GM19023 (cell line): ENCODE results near the gene ZNRF2.

Source experiments
- ATAC-seq: cut with Tn5 transposase; IDR thresholded peaks from one replicate; pipeline ENCODE4 v1.9.1; 2021; ENCODE audit warnings: mild to moderate bottlenecking, moderate library complexity; ENCODE audit not compliant: unreplicated experiment

Gene ZNRF2

DNA sequence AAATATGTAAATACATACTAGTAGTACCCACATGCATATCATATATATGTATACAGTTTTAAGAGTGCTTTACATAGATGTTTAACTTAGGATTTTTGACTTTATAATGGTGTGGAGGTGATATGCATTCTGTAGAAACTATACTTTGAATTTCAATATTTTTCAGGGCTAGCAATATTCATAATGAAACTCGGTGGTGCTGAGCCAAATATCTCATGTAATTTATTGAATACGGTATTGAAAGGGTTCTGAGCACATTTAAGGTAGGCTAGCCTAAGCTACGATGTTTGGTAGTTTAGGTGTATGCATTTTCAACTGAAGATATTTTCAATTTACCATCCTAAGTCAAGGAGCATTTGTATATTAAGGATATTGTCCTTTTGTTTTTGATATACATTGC lies 36.0 kb downstream of the ZNRF2 start:
- ATAC-seq: no peak

DNA sequence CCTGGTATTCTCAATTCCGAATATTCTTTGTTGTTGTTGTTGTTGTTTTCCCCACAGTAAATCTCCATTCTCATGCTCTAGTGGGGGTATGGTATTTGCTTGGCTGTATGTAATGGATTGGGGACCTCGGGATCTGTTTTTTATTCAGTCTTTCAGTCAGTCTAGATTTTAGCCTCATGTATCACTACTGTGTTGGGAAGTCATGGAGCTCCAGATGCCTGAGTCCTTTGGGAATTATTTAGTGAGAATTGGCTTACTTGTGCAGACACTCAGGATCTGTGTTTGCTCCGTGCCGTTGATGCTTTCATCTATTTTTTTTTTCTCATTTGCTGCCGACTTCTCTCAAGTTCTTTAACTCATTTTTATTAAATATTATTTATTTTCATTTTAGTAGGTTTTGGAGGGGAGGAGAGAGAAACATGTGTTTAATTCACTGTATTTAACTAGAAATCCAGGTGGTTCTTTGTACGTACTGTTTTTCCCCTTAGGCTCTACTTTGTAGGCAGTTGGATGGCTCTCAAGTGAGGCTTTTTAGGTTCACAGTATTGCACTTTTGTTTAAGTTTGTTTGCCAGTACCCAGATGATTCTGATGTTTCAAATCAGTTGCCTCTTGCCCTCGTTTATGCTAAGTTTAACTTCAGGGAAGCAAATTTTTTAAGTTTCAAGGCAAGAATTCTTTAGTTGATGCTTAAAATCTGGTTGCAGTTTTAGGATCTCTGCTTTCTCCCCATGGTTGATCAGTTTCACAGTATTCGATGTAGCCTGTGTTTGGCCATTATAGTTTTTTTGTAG lies 36.9 kb downstream of the ZNRF2 start:
- ATAC-seq: no peak

DNA sequence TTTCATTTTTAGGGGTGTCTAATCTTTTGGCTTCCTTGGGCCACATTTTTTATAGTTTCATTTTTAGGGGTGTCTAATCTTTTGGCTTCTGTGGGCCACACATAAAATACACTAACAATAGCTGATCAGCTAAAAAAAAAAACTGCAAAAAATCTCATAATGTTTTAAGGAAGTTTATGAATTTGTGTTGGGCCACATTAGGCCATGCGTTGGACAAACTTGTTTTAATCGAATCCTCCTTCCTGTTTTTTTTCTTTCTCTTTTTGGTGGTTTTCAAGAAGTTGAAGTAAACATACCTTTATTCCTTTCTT lies 37.4 kb downstream of the ZNRF2 start:
- ATAC-seq: no peak

DNA sequence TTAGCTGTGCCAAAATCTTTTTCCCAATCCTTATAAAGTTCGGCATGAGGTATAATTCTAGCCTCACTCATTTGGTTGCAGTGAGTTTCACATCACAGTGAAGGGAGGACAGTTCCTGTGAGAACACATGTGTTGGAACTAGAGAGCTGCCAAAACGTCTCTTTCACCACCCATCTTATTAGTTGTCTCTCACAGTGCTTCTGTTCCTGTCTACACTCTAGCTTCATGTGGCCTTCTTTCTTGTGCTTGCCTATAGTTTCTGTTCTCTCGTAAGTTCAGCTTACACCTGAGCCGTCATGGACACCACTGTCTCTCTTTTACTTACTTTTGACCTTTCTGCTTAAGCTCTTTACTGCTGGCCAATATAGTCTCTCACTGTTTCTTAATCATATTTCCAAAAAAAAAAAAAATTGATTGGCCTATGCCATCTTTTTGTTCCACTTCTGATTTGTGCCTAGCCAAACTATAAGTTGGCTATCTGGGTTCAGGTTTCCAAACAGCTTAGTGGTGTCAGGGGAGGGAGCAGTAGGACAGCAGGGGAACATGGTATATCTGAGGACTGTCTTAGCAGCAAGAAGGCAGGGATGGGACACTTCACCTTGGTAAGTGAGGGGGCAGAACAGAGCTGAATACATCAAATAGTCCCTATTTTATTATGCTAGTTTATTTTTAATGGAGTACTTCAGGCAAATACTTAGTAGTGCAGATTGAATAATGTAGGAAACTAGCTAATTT lies 38.0 kb downstream of the ZNRF2 start:
- peak; percentile 68 for ATAC-seq

DNA sequence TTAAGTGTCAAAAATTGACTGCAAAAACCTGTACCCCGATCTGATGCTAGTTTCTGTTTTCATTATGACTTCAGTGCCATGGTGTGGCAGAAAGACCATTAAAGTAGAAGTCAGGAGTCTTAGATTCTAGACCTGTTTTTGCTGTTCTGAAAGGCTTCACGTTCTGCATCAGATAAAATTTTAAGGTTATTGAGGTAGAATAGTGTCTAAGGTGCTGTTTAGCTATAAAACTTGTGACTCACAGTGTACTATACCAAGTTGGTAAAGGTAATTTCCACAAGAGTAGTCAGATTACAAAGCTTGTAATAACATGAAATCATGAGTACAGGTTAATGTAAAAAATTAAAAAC lies 38.6 kb downstream of the ZNRF2 start:
- ATAC-seq: peak; percentile 55

DNA sequence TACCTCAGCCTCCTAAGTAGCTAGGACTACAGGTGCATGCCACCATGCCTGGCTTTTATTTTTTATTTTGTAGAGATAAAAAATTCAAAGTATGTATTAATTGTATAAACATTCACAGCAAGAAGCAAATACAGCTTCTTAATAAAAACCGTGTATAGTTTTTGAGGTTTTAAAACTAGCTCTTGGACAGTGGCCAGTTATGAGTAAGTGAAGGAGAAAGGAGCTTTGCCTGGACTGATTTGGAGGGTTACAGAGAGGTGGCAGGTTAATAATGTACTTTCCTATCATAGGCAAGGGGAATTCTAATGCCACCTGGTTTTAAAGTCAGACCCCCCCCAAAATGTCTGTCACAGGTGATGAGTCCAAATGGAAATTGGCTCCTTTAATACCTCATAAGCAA lies 43.4 kb downstream of the ZNRF2 start:
- ATAC-seq: no peak

DNA sequence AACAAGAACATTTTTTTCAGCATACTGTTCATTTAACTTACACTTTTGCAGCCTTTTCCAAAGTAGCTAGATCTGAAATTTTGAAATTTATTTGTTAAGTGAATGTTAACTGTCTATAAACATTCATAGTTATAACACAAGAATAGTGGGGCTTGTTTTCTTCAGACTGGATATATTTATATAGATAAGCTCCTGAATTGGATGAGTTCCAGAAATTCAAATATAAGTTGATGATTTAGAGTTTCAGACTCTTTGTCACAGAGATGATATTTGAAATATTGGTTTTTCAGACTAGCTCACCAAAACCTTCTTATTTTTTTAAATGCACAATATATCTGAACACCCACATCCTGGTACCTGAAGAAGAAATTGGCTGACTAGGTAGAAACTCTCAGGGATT lies 44.0 kb downstream of the ZNRF2 start:
- no peak for ATAC-seq

DNA sequence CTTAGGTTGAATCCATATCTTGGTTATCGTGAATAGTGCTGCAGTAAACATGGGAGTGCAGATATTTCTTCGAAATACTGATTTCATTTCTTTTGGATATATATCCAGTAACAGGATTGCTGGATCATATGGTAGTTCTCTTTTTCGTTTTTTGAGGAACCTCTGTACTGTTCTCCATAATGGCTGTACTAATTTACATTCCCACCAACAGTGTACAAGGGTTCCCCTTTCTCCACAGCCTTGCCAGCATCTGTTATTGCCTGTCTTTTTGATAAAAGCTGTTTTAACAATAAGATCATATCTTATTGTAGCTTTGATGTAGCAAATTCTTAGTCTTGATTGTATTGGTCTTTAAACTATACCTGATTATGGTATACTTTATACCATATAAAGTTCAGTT lies 45.3 kb downstream of the ZNRF2 start:
- no peak for ATAC-seq

DNA sequence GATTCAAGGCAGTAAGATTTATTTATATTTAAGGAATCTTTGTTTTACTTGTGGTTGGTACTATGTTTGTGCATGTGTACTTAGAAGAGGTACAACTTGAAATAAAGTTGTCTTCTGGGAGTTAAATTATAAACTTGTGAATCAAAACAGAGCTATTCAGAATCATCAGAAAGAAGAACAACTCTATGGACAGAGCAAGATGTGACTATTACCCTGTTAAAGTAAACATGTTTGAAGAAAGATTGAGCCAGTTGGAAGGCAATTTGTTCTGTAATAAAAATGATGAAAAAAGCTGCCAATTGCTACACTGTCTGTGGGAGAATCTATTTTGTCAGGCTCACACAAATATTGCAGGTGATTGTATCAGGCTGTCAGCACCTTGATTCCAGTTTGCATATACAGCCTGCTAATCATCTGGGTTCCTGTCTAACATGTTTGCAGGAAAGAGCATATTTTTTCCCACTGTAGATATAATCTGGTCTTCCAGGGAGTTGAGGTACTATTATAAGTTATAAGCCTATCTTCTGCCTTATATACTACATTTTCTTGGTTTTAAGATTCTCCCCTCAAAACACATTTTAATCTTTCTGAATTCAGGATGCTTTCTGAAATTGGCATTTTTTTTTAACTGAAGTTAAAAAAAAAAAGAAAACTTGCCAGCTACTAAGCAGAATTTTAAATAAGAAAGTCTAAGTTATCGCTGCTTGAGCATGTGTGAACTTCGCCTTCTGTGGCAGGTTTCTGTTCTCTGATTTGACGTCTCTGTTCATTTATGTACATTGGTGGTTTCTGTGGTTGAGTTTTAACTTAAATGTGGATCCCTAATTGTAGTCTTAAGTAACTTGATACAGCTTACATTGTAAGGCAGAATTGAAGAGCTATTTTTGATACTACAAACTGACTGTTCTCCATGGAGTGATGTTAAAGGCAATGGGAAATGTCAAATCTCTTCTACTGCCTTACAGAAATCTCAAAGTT lies 46.0 kb downstream of the ZNRF2 start:
- ATAC-seq: no peak

DNA sequence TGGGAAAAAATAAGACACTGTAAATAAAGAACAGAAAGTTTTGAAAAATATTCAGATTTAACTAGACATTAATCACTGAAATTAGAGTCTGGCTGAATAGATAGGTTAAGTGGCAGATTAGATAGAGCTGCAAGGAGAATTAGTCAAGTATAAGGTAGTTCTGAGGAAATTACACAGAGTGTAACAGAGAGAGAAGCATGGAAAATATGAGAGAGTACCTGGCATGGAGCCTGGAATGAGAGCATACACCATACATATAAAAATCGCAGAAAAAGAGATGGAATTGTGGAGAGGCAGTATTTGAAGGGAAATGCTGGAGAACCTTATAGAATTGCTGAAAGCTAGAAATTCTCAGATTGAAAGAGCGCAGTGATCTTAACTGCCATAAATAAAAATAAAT lies 46.9 kb downstream of the ZNRF2 start:
- ATAC-seq: no peak

DNA sequence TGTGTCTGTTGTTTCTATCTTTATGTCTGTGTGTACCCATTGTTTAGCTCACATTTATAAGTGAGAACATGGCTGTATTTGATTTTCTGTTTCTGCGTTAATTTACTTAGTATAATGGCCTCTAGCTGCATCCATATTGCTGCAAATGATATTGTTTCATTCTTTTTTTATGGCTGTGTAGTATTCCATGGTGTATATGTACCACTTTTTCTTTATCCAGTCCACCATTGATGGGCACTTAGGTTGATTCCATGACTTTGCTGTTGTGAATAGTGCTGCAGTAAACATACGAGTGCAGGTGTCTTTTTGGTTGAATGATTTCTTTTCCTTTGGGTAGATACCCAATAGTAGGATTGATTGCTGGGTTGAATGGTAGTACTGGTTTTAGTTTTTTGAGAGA lies 48.2 kb downstream of the ZNRF2 start:
- no peak for ATAC-seq

DNA sequence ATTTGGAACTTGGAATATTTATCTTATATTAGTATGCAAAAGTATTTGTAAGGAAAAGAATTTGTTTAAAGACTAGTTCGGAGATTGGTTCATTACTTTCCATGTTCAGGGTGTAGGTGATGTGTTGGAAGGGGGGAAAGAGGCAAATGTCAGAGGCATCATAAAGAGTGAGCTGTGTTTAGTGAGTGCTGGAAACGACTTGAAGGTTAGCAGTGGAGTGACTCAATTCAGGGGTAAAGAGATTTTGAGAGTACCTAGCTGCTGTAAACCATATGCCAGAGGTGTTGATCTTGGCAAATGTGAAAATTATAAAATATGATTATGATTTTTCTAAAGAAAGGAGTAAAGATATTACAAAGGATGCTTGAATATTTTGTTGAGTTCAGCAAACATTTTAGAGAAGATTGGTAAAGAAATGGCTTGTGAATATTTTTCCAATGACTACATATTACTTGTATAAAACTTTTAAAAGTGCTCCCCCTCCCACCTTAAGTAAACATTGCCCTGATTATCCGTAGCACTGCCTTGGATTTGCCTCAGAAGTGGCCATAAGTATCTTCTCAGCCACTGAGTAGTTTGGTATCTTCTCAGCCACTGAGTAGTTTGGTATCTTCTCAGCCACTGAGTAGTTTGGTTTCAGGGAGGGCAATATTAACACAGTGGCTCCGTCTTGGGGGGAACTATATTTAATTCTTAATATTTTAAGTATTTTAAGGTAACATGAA lies 51.5 kb downstream of the ZNRF2 start:
- no peak for ATAC-seq

DNA sequence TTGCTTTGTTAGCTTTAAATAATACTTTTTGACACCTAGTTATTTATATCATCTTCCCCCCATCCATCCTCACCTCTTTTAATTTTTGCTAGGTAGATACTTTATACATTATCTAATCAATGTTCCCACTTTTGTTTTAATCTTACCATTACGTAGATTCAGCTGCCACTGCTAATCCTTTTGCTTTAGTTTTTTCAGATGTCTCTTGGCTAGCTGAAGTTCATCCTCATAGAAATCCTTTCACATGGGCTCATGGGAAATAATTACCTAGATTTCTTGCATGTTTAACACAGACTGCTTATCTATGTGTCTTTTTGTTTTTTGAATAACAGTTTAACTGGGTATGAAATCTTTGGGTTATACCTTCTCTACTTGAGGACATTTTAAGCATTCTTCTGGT lies 60.1 kb downstream of the ZNRF2 start:
- ATAC-seq: no peak

DNA sequence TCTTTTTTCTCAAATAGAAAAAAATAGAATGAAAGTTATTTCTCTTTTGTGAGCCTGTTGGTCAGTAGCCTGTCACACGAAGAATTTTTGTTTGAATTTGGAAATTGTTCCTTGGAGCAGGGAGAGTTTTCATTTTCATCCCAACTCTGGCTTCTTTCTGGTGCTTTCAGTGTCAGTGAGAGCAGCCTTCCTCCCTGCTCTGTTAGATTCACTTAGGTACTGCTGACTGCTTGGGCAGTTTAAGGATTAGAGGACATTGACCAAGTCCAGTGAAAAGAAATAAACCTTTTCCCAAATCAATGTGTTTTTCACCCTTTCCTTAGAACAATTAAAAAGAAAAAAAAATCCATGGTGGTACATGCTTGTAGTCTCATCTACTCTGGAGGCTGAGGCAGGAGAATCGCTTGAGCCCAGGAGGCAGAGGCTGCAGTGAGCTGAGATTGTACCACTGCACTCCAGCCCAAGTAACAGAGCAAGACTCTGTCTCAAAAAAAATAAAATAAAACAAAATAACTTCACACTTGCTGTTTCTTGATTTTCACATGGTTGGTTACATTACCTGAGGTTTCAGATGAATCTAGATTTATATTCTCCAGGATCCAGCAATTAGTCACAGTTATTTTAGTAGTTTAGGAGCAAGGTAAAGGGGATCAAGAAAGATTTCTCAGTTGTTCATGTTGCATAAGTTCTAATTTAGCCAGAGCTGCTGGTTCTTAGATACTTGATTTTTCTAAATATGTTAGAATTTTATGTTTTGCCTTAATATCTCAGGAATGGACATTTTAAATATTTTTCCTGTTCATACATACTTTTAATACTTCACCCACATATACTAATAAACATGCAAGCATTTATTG lies 63.1 kb downstream of the ZNRF2 start:
- ATAC-seq: no peak

DNA sequence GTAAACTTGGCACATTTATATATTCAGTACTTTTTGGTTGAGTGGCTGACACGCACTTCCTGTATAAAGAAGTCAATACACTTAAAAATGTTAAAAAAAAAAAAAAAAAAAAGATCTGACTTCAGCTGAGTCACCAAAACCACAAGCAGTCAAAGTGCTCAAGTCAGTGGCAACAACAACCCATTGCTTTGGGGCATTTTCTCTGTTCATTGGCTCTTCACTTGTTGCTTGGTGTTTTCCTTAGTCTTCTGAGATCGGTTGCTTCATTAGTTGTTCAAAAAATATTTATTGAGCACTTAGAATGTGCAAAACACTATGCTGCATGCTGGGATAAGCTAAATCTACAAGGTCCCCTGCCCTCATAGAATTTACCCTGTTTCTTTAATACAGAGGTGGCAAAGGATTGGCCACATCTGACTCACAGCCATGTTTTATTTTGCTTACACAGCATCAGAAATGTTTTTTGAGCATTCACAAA lies 63.7 kb downstream of the ZNRF2 start:
- ATAC-seq: peak; percentile 86

DNA sequence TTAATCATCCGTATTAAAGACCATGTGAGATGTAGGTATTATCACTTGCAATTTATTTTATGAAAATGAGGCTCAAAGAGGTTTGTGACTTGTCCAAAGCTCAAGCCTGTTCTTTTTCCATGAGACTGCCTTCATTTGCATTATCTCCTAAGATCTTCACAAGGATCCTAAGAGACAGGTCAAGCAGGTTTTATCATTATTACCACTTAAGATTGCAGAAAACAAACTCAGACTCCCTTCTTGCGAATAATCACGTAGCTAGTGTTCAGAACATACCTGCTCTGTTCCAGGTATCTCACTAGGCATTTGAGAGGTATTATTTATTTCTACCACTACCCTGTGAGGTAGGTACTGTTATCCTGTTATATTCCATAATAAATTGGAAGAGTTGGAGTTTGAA lies 64.8 kb downstream of the ZNRF2 start:
- ATAC-seq: no peak

DNA sequence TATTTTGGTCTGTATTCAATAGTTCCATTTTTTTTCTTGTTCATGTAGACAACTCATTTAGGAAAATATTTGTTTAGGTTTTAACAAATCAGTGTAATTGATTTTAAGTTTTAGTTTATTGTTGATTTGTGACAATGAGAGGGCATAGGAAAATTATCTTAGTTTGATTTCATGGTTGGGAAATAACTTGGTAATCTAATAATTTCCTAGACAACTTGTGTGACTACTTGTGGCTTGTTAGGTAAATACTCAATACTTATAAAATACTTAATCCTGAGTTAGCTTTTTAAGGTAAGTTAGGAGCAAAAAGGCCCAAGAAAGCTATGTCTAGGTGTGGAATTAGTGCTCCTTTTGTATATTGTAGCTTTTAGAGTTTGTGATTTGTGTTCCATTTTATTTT lies 65.4 kb downstream of the ZNRF2 start:
- no peak for ATAC-seq

DNA sequence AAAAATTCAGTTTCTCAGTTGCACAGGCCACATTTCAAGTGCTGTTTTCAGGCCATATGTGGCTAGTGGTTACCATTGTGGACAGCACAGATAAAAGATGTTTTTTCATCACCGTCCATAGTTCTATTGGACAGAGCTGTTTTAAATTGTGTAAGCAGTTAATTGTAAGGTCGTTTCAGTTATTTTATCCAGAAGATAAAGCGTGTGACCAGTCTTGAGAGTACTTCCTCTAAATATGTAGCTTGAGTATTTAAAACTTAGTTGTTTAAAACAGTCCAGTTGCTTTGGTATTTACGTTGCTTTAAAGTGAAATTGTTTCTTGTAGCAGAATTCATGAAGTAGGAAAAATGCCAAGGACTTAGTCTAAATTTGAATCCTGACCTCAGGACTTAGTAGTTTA lies 66.9 kb downstream of the ZNRF2 start:
- ATAC-seq: no peak

DNA sequence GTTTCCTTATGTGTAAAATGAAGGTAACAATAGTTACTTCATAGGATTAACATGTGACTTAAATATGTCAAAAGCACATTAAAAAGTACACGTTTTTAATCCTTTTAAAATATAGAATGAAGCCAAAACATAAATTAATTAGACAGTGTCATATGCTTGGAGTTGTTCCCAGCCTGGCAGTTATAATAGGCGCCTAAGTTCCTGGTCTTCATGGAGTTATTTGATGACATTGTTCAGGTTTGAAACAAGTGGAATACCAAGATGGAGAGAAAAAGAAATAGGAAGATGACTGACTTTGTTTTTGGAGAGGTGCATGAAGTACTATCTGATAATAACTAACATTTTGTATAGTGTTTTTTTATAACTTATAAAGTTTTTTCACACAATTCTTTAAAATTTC lies 67.3 kb downstream of the ZNRF2 start:
- no peak for ATAC-seq

DNA sequence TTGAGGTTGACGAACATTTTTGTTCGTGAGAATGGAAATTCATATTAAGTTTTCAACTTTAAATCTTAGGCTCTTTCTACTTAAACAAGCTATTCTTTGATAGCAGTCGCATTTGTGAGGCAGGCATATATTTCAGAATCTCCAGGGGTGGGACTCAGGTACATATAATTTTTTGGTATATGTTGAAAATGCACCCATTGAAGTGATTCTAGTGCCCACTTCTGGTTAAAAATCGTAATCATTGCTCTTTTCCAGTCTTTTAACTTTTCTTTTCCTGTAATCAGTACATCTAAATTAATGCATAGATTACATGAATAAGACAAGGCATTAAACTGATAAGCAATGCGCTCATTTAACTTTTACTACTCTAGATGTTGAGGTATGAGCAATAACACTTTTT lies 67.8 kb downstream of the ZNRF2 start:
- no peak for ATAC-seq
